ENCODE measurements around the gene HEG1.

DNA sequence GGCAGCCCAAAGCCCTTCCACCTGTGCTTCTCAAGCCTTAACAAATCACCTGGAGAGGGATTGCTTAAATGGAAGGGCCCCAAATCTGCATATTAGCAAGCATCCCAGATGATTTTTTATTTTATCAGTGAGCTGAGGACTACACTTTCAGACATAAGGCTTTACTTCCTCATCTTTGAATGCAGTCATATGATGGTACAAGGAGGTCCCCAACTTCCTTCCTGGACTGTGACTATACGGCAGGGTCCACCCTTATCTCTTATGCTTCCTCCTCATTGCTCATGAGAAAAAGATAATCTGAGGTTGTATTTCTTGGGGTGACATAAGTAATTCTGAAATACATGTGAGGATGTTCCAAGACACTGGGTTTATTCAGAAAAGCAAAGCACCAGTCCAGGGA, 13.7 kb upstream of the HEG1 start:
- no peak for TF ChIP-seq CTCF (IDR thresholded peaks at IDR 0.05)
- TF ChIP-seq POLR2A (IDR thresholded peaks at IDR 0.05) = no peak

Data from heart left ventricle (tissue), 13 donors.